ENCODE data around the gene ULK4.
"Not testable (repeated sequence)": the region's sequence is repeated elsewhere in the genome, so short reads cannot be mapped to it uniquely, and the experiment has no call there.

The ULK4 gene

GRCh38 chr3:41956574-41956973 lies 5.3 kb downstream of the ULK4 start:
- no peak for DNase-seq

- no peak for DNase-seq
Measured at GRCh38 chr3:41955192-41955591, 6.7 kb downstream of the ULK4 start.

- DNase-seq, result no peak
Measured at GRCh38 chr3:41943311-41943843, 18.5 kb downstream of the ULK4 start.

GRCh38 chr3:41940393-41940792 lies 21.5 kb downstream of the ULK4 start:
- no peak for DNase-seq

DNA sequence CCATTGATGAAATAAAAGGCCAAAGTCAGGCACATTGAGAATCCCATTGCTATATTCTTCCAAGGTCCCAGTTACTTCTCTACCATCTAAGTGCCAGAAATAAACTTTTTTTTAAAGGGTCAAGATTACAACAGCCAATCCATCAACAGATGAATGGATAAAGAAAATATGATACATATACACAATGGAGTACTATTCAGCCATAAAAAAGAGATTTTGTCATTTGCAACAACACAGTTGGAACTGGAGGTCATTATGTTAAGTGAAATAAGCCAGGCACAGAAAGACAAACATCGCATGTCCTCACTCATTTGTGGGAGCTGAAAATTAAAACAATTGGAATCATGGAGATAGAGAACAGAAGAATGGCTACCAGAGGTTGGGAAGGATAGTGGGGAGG lies 25.5 kb downstream of the ULK4 start:
- no peak for DNase-seq

DNA sequence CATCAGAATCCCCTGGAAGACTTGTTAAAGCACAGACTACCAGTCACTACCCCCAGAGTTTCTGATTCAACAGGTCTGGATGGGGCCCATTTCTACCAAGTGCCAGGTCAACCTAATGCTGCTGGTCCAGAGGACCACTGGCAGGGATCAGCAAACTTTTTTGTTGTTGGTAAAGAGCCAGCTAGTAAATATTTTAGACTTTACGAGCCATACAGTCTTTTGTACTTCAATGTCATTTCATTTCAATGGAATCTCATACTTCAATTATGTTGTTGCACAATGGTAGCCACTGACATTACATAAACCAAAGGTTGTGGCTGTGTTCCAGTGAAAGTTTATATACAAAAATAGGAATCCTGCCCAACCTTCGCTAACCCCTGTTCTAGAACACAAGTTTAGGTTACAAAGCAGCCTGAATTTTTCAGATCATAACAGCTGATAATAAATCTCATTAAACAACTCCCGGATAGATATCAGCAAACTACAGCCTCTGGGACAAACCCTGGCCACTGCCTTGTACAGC lies 28.7 kb downstream of the ULK4 start:
- DNase-seq, result no peak

GRCh38 chr3:41932464-41932863 lies 29.4 kb downstream of the ULK4 start:
- DNase-seq, result no peak

DNA sequence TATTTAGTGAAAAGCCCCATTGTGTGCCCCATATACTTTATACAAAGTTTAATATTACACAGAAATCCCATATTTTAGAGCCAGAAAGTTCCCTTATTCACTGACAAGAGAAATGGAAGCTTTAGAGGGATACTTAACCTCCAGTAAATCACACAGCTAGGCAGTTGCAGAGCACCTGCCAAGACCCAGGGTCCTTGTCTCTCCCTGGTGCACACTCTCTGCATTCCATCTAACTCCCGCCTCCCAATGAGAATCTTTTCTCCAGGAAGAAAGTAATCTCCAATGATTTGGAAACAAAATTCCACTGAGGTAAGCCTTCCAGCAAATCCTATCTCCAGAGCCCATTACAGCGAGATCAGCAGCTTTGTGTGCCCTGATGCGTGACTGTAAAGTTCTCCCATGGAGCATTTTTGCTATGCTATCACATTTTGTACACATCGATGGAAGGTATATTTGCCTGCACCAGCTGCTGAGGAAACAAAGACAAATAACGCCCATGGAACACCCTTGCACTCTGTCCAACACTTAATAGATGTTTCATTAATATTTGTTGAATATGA lies 41.4 kb downstream of the ULK4 start:
- DNase-seq, result no peak

DNA sequence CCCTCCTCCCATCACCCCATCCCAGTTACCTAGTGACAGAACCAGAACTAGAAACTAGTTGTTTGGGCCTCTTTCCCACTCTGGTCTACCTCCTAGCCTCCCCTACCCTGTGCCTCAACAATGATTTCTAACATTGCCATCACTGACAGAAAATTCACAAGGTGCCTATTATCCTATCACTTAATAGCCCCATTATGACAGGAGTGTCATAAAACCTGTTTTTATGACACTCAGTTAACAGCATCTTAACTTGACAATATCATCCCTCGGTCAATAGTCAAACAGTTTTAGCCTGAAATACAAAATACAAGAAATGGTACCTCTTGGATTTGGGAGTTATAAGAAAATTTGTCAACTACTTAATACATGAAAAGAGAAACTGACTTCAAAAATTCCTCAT lies 46.5 kb downstream of the ULK4 start:
- no peak for DNase-seq

- no peak for DNase-seq
Measured at GRCh38 chr3:41912280-41912679, 49.6 kb downstream of the ULK4 start.

GRCh38 chr3:41907330-41908073 lies 54.4 kb downstream of the ULK4 start:
- DNase-seq, result no peak

- peak in 4 of 14 donors; percentile 1 to 51 (median 8) for DNase-seq
Measured at GRCh38 chr3:41900265-41900664, 61.6 kb downstream of the ULK4 start.

GRCh38 chr3:41898631-41899030 lies 63.3 kb downstream of the ULK4 start:
- no peak for DNase-seq

- peak in 1 of 14 donors; percentile 16 for DNase-seq
Measured at GRCh38 chr3:41893977-41894376, 67.9 kb downstream of the ULK4 start.

GRCh38 chr3:41888368-41889076 lies 73.4 kb downstream of the ULK4 start:
- DNase-seq, result no peak

DNA sequence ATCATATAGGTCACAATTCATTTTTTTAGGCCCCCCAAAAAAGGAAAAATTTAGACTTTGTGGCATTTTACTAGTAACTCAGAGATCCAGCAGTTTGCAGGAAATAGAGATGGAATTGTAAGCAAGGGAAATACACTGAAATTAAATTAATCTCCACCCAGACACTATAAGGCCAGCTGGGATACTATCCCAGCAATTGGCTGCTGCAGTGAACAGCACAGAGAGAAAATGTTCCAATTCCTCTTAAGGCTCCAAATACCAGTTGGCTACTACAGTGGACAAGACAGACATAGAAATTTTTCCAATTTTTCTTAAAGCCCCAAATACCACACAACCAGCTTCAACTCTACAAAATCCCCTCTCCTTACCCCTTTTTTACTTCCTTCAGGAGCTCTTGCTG lies 78.9 kb downstream of the ULK4 start:
- DNase-seq, result no peak

DNA sequence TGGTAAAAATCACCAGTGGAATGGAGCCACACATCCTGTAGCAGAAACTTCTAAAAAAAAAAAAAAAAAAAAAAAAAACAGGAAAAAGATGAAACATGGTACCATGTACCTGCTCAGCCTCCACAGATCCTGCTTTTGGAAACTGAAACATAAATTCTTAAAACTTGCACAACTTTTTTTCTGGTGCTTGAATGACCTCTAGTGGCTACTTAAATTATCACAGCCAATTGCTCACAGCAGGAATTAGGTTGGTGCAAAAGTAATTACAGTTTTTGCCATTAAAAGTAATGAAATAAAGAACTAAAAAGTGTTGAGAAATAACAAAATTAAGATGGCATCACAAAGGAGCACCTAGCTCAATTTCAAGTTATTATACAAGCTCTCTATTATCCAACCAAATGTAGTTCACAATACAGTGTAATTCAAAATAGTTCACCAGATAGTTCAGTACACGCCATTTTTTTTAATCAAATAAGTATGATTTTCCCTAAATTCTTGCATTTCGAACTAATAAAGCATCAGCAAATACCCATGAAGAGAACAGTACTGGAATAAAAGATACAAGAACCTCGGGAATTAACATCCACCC lies 80.6 kb downstream of the ULK4 start:
- peak in 1 of 14 donors; percentile 15 for DNase-seq

- no peak for DNase-seq
Measured at GRCh38 chr3:41880387-41880786, 81.5 kb downstream of the ULK4 start.

- DNase-seq, result not testable (repeated sequence)
Measured at GRCh38 chr3:41877741-41878140, 84.2 kb downstream of the ULK4 start.

DNA sequence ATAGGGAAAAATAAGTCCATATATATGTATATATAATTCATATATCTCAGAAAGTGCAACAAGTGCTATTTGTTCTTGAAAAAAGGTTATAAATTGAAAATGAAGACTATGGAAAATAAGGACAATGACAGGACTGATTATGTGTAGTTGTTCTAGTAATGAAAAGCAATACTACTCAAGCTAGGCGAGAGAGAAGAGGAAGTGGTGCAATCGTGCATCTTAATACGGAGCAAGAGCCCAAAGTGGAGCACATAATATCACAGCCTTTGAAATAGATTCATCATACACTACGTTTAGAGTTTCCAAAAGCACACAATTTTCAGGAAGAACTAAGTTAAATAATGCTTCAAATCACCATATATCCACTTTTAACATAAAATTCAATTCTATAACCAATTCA lies 87.9 kb downstream of the ULK4 start:
- DNase-seq, result no peak

DNA sequence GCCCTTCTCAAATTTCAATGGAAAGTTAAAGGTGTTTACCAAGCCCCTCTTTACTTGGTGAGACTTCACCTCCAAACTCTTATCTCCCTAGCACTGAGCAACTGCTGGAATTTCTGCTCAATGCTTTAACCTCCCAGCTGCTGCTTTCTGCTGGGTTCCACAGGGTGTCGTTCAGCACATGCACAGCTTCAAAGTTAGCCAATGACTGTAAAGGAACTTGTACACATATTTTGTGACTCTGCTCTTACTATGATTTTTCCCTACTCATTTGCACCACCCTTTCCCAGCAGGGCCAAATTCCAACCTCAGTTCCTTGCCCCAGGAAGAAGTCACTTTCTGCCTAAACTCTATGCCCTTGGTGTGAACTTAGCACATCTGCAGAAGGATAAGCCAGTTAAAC lies 89.7 kb downstream of the ULK4 start:
- DNase-seq, result no peak

GRCh38 chr3:41867533-41867932 lies 94.4 kb downstream of the ULK4 start:
- no peak for DNase-seq

GRCh38 chr3:41866298-41866697 lies 95.6 kb downstream of the ULK4 start:
- no peak for DNase-seq
